Transverse colon (tissue), 4 donors: ENCODE results near the gene PAX9. TPM values are rescaled to one million over a fixed set of nuclear protein-coding genes. Genes with fewer than 3 reads are reported as not detected.

Source experiments
- DNase-seq: peaks from one replicate; pipeline ENCODE4 v3.0.0-alpha.2; 2019
- H3K27ac ChIP-seq, 4 donors: fragments of 200-600 bp; sonication (generic); 2 replicates each; pipeline ENCODE4 v1.5.1; 2016 to 2018; ENCODE audit warnings: inconsistent platforms in 4 of 4
- H3K27me3 ChIP-seq: fragments of 200-600 bp; sonication (generic); 2 replicates; pipeline ENCODE4 v1.5.1; 2017; ENCODE audit warnings: inconsistent platforms
- H3K36me3 ChIP-seq, 4 donors: fragments of 200-600 bp; sonication (generic); 2 replicates each; pipeline ENCODE4 v1.5.1; 2017 to 2019; ENCODE audit warnings: inconsistent platforms in 4 of 4
- H3K4me1 ChIP-seq, 4 donors: fragments of 200-600 bp; sonication (generic); 2 replicates each; pipeline ENCODE4 v1.5.1; 2017 to 2020; ENCODE audit warnings: inconsistent platforms in 4 of 4
- H3K4me3 ChIP-seq, 4 donors: fragments of 200-600 bp; sonication (generic); 1 replicate in 1 of 4; 2 replicates in 3 of 4; pipeline versions ENCODE4 v1.5.1 to v1.6.1; 2017 to 2019; ENCODE audit warnings: inconsistent platforms in 4 of 4
- H3K9me3 ChIP-seq, 2 donors: fragments of 200-600 bp; sonication (generic); 2 replicates each; pipeline ENCODE4 v1.5.1; 2017 to 2019; ENCODE audit warnings: inconsistent platforms in 2 of 2
- CTCF ChIP-seq, 5 experiments: fragments of 200-600 bp in 3 of 5; fragments of 450-650 bp in 2 of 5; sonication (generic) in 3 of 5; IDR thresholded peaks; 1 replicate in 2 of 5; 2 replicates in 3 of 5; pipeline ENCODE4 v1.5.1; 2016 to 2017; ENCODE audit warnings: antibody characterized with exemption in 5 of 5, inconsistent platforms in 3 of 5, mild to moderate bottlenecking in 2 of 5, moderate library complexity in 1 of 5
- EP300 ChIP-seq: sonication (generic); formaldehyde crosslinking; IDR thresholded peaks from one replicate; pipeline ENCODE4 v1.6.1; 2017; ENCODE audit warnings: antibody characterized with exemption, low read depth
- POLR2A ChIP-seq: fragments of 450-650 bp; IDR thresholded peaks from one replicate; pipeline ENCODE4 v1.6.1; 2016; ENCODE audit warnings: antibody characterized with exemption, mild to moderate bottlenecking, moderate library complexity
- POLR2AphosphoS5 ChIP-seq, 3 donors: sonication (generic); formaldehyde crosslinking; IDR thresholded peaks; one replicate each; pipeline ENCODE4 v1.6.1; 2016; ENCODE audit warnings: antibody characterized with exemption in 3 of 3
- WGBS, 2 donors: methylation state at CpG; one replicate each; pipeline ENCODE4 v1.1.5; 2018; ENCODE audit warnings: low coverage in 1 of 2; 5-methylcytosine and 5-hydroxymethylcytosine counted together
- in situ Hi-C, 4 donors: fragments of 200-750 bp; cut with MboI; loops; one replicate each; pipeline versions ENCODE4 v1.15.0 to v1.15.1; 2017; ENCODE audit warnings: low sequenced_read_pairs in 3 of 4, low pct_ligation_motif_present in 1 of 4, low pct_unique_long_range_greater_than_20kb in 1 of 4
- intact Hi-C: fragments of 100-400 bp; cut with DNase I; formaldehyde crosslinking; loops from one replicate; pipeline ENCODE4 v1.15.1; 2023; ENCODE audit warnings: low total_unique reads
- total RNA-seq, 4 donors: library from RNA; depleted of rRNA; stranded (reverse); fragments of >200 nt; gene quantifications; one replicate each; pipeline ENCODE4 v1.1.0, GENCODE V29; 2016

The PAX9 gene
- total RNA-seq, 4 donors from 2014 or later = 0.79 TPM; not detected in 3

- Histone ChIP-seq H3K27ac (no peak overlapping the region), H3K4me1 (peaks cover 8 to 42% (median 28%) of the 10 kb centered on the region in 4 donors), H3K9me3 (no peaks in the 10 kb centered on the region), H3K27me3 (peaks cover 100% of the 10 kb centered on the region), H3K36me3 (no peaks in the 10 kb centered on the region), H3K4me3 (peak overlapping the region in 1 of 4 donors; percentile 24)
- in situ Hi-C loops = loop anchor here in 2 of 4 donors (25.0 kb wide), 2 partner anchors 281 to 506 kb away; partner anchors contain the start of gene SLC25A21 (in 1 of the 2)
- peak; percentile 32 for DNase-seq
- TF ChIP-seq EP300 (no peak), CTCF (IDR thresholded peaks at IDR 0.05) (peak; percentile 36 to 53 (median 42))
- intact Hi-C loops = no loop called here
- WGBS, 2 donors = 4% methylated on average over 34 of the region's 48 CpGs; no CpG with 5 or more reads in 1 of the 2 donors
Measured at GRCh38 chr14:36655963-36656686, 5.5 kb upstream of the PAX9 start.

GRCh38 chr14:36656687-36657398, 4.8 kb upstream of the PAX9 start:
- no peak for TF ChIP-seq CTCF (IDR thresholded peaks at IDR 0.05)
- TF ChIP-seq EP300 = no peak
- no peak for TF ChIP-seq POLR2AphosphoS5 (IDR thresholded peaks at IDR 0.05)
- no peak for TF ChIP-seq POLR2A
- Histone ChIP-seq H3K4me3 (peak overlapping the region in 1 of 4 donors; percentile 42), H3K27me3 (peaks cover 100% of the 10 kb centered on the region), H3K9me3 (no peaks in the 10 kb centered on the region), H3K36me3 (no peaks in the 10 kb centered on the region), H3K27ac (no peak overlapping the region), H3K4me1 (peaks cover 8 to 49% (median 33%) of the 10 kb centered on the region in 4 donors)
- WGBS, 2 donors = 1 to 12% methylated on average over 15 to 31 of the region's 31 CpGs
- no peak for DNase-seq
- intact Hi-C loops = no loop called here
- in situ Hi-C loops = loop anchor here in 2 of 4 donors (25.0 kb wide), 2 partner anchors 280 to 505 kb away; partner anchors contain the start of gene SLC25A21 (in 1 of the 2)

- WGBS, 2 donors = 0 to 11% methylated on average over 2 to 48 of the region's 55 CpGs
- H3K27ac ChIP-seq = no peak overlapping the region
- no peak for TF ChIP-seq CTCF (IDR thresholded peaks at IDR 0.05)
- no peak for TF ChIP-seq POLR2A
- no peak for TF ChIP-seq EP300
- TF ChIP-seq POLR2AphosphoS5 (IDR thresholded peaks at IDR 0.05) = no peak
- H3K27me3 ChIP-seq = peaks cover 100% of the 10 kb centered on the region
- intact Hi-C loops (no loop called here), in situ Hi-C loops (loop anchor here in 2 of 4 donors (25.0 kb wide), 2 partner anchors 280 to 505 kb away; partner anchors contain the start of gene SLC25A21 (in 1 of the 2))
- H3K36me3 ChIP-seq = no peaks in the 10 kb centered on the region
- peak overlapping the region in 1 of 4 donors; percentile 42 for H3K4me3 ChIP-seq
- peaks cover 16 to 56% (median 40%) of the 10 kb centered on the region in 4 donors for H3K4me1 ChIP-seq
- DNase-seq = no peak
- H3K9me3 ChIP-seq = no peaks in the 10 kb centered on the region
Measured at GRCh38 chr14:36657399-36658122, 4.1 kb upstream of the PAX9 start.
